HG03439 (cell line): ENCODE results near the gene DNAJC15.
"Not testable (repeated sequence)": the region's sequence is repeated elsewhere in the genome, so short reads cannot be mapped to it uniquely, and the experiment has no call there.

ENCODE experiments used
- ATAC-seq: cut with Tn5 transposase; IDR thresholded peaks from one replicate; pipeline ENCODE4 v1.9.1; 2021; ENCODE audit warnings: mild to moderate bottlenecking, moderate library complexity; ENCODE audit not compliant: unreplicated experiment

Gene DNAJC15

GRCh38 chr13:43003010-43003409 lies 20.4 kb upstream of the DNAJC15 start:
- no peak for ATAC-seq

GRCh38 chr13:43003729-43004128 lies 19.7 kb upstream of the DNAJC15 start:
- ATAC-seq, result no peak

- no peak for ATAC-seq
Observed at GRCh38 chr13:43005460-43006236, 17.7 kb upstream of the DNAJC15 start.

- no peak for ATAC-seq
Observed at GRCh38 chr13:43006893-43007631, 16.3 kb upstream of the DNAJC15 start.

- no peak for ATAC-seq
Observed at GRCh38 chr13:43008596-43008995, 14.8 kb upstream of the DNAJC15 start.

- ATAC-seq, result no peak
Observed at GRCh38 chr13:43009506-43009905, 13.9 kb upstream of the DNAJC15 start.

GRCh38 chr13:43014162-43014561 lies 9.2 kb upstream of the DNAJC15 start:
- no peak for ATAC-seq

- ATAC-seq, result no peak
Observed at GRCh38 chr13:43016226-43016625, 7.2 kb upstream of the DNAJC15 start.

- no peak for ATAC-seq
Observed at GRCh38 chr13:43019811-43020210, 3.6 kb upstream of the DNAJC15 start.

GRCh38 chr13:43020794-43021193 lies 2.6 kb upstream of the DNAJC15 start:
- no peak for ATAC-seq

GRCh38 chr13:43021926-43022670 lies 1.3 kb upstream of the DNAJC15 start:
- no peak for ATAC-seq

- no peak for ATAC-seq
Observed at GRCh38 chr13:43022934-43023288, 475 bp upstream of the DNAJC15 start.

GRCh38 chr13:43026262-43026661 lies 2.9 kb downstream of the DNAJC15 start:
- no peak for ATAC-seq

GRCh38 chr13:43030548-43030947 lies 7.2 kb downstream of the DNAJC15 start:
- ATAC-seq, result no peak

- ATAC-seq, result no peak
Observed at GRCh38 chr13:43031881-43032280, 8.5 kb downstream of the DNAJC15 start.

GRCh38 chr13:43033038-43033437 lies 9.7 kb downstream of the DNAJC15 start:
- no peak for ATAC-seq

- ATAC-seq, result no peak
Observed at GRCh38 chr13:43036351-43037250, 13.2 kb downstream of the DNAJC15 start.

GRCh38 chr13:43039966-43040365 lies 16.6 kb downstream of the DNAJC15 start:
- no peak for ATAC-seq

GRCh38 chr13:43040581-43041368 lies 17.4 kb downstream of the DNAJC15 start:
- ATAC-seq, result not testable (repeated sequence)

GRCh38 chr13:43041369-43041921 lies 18.1 kb downstream of the DNAJC15 start:
- no peak for ATAC-seq
